Spinal cord (tissue), 10 donors: ENCODE data around the gene DNMT3B. TPM values are rescaled to one million over a fixed set of nuclear protein-coding genes. Genes with fewer than 3 reads are reported as not detected.

Source experiments
- DNase-seq, 6 donors: peaks; one replicate each; pipeline versions ENCODE4 v3.0.0 to v3.0.0-alpha.2; 2013 to 2015; ENCODE audit warnings: low spot score in 6 of 6, low read depth in 4 of 6
- H3K27ac ChIP-seq: one replicate; pipeline ENCODE4 v1.5.1; 2013; ENCODE audit warnings: low read depth, low read length, control low read depth
- H3K27me3 ChIP-seq: one replicate; pipeline ENCODE4 v1.6.1; 2013; ENCODE audit warnings: low read length; ENCODE audit not compliant: control insufficient read depth, insufficient read depth
- H3K36me3 ChIP-seq: one replicate; pipeline ENCODE4 v1.6.1; 2013; ENCODE audit warnings: low read length; ENCODE audit not compliant: control insufficient read depth, insufficient read depth
- H3K4me1 ChIP-seq: one replicate; pipeline ENCODE4 v1.6.1; 2013; ENCODE audit warnings: low read length; ENCODE audit not compliant: control insufficient read depth, insufficient read depth
- H3K4me3 ChIP-seq: one replicate; pipeline ENCODE4 v1.5.1; 2013; ENCODE audit warnings: low read depth, low read length, control low read depth
- H3K9me3 ChIP-seq: one replicate; pipeline ENCODE4 v1.6.1; 2013; ENCODE audit warnings: low read length; ENCODE audit not compliant: control insufficient read depth, insufficient read depth
- WGBS: methylation state at CpG from one replicate; pipeline ENCODE4 v1.1.5; 2013; ENCODE audit warnings: missing lambda C conversion rate; ENCODE audit not compliant: insufficient coverage; 5-methylcytosine and 5-hydroxymethylcytosine counted together
- polyA plus RNA-seq, 2 donors: library from polyadenylated mRNA; unstranded; fragments of 120-200 nt; gene quantifications; one replicate each; pipeline ENCODE4 v1.2.1, GENCODE V29; 2013; ENCODE audit not compliant: insufficient read length in 2 of 2
- total RNA-seq, 2 donors: library from RNA; depleted of rRNA in 1 of 2; stranded (reverse); fragments of 120-200 nt in 1 of 2; fragments of >200 nt in 1 of 2; gene quantifications; one replicate each; pipeline versions ENCODE4 v1.2.3 to v1.2.4, GENCODE V29; 2013 to 2014
- donor health status: healthy.

The DNMT3B gene
- total and polyA plus RNA-seq, 4 donors = 2.6 to 5.9 (median 4.2) TPM

- Histone ChIP-seq H3K9me3 (no peaks in the 10 kb centered on the region), H3K4me3 (no peak overlapping the region), H3K4me1 (peaks cover under 1% of the 10 kb centered on the region), H3K36me3 (peaks cover 37% of the 10 kb centered on the region), H3K27me3 (no peaks in the 10 kb centered on the region), H3K27ac (no peak overlapping the region)
- no peak for DNase-seq
- WGBS = 94% methylated on average over 8 of the region's 8 CpGs
Measured at GRCh38 chr20:32804022-32804715, 42.0 kb downstream of the DNMT3B start.

GRCh38 chr20:32804817-32805216, 42.6 kb downstream of the DNMT3B start:
- WGBS = 100% methylated on average over 1 of the region's 3 CpGs
- no peaks in the 10 kb centered on the region for H3K4me1 ChIP-seq
- no peak overlapping the region for H3K27ac ChIP-seq
- no peak for DNase-seq
- no peaks in the 10 kb centered on the region for H3K27me3 ChIP-seq
- H3K36me3 ChIP-seq = peaks cover 40% of the 10 kb centered on the region
- no peaks in the 10 kb centered on the region for H3K9me3 ChIP-seq
- no peak overlapping the region for H3K4me3 ChIP-seq

GRCh38 chr20:32805721-32806120, 43.5 kb downstream of the DNMT3B start:
- no peak for DNase-seq
- H3K27me3 ChIP-seq = no peaks in the 10 kb centered on the region
- no peak overlapping the region for H3K4me3 ChIP-seq
- peaks cover 34% of the 10 kb centered on the region for H3K36me3 ChIP-seq
- WGBS = 94% methylated on average over 8 of the region's 8 CpGs
- no peaks in the 10 kb centered on the region for H3K9me3 ChIP-seq
- no peak overlapping the region for H3K27ac ChIP-seq
- H3K4me1 ChIP-seq = no peaks in the 10 kb centered on the region

- no peak overlapping the region for H3K27ac ChIP-seq
- H3K27me3 ChIP-seq = no peaks in the 10 kb centered on the region
- H3K36me3 ChIP-seq = peaks cover 28% of the 10 kb centered on the region
- whole genome bisulfite sequencing = 88% methylated on average over 4 of the region's 5 CpGs
- peak in 1 of 6 donors; percentile 39 for DNase-seq
- H3K4me3 ChIP-seq = no peak overlapping the region
- H3K9me3 ChIP-seq = no peaks in the 10 kb centered on the region
- no peaks in the 10 kb centered on the region for H3K4me1 ChIP-seq
Measured at GRCh38 chr20:32806356-32806755, 44.2 kb downstream of the DNMT3B start.

GRCh38 chr20:32807706-32808105, 45.5 kb downstream of the DNMT3B start:
- no peaks in the 10 kb centered on the region for H3K4me1 ChIP-seq
- H3K36me3 ChIP-seq = peaks cover 20% of the 10 kb centered on the region
- H3K27ac ChIP-seq = no peak overlapping the region
- no peak overlapping the region for H3K4me3 ChIP-seq
- 36% methylated on average over 9 of the region's 9 CpGs for WGBS
- H3K9me3 ChIP-seq = no peaks in the 10 kb centered on the region
- H3K27me3 ChIP-seq = no peaks in the 10 kb centered on the region
- DNase-seq = no peak

- no CpG with 5 or more reads among the region's 4 CpGs for WGBS
- peaks cover 20% of the 10 kb centered on the region for H3K36me3 ChIP-seq
- no peak overlapping the region for H3K27ac ChIP-seq
- no peaks in the 10 kb centered on the region for H3K4me1 ChIP-seq
- no peaks in the 10 kb centered on the region for H3K9me3 ChIP-seq
- no peak for DNase-seq
- no peak overlapping the region for H3K4me3 ChIP-seq
- H3K27me3 ChIP-seq = no peaks in the 10 kb centered on the region
Measured at GRCh38 chr20:32808438-32808837, 46.3 kb downstream of the DNMT3B start.

GRCh38 chr20:32809907-32810306, 47.7 kb downstream of the DNMT3B start:
- Histone ChIP-seq H3K36me3 (peaks cover 19% of the 10 kb centered on the region), H3K27ac (no peak overlapping the region), H3K4me1 (no peaks in the 10 kb centered on the region), H3K4me3 (no peak overlapping the region), H3K9me3 (no peaks in the 10 kb centered on the region), H3K27me3 (no peaks in the 10 kb centered on the region)
- no peak for DNase-seq
- WGBS = 94% methylated on average over 4 of the region's 4 CpGs

GRCh38 chr20:32810941-32811340, 48.8 kb downstream of the DNMT3B start:
- 75% methylated on average over 5 of the region's 5 CpGs for WGBS

GRCh38 chr20:32811886-32812285, 49.7 kb downstream of the DNMT3B start:
- peaks cover 15% of the 10 kb centered on the region for H3K36me3 ChIP-seq
- H3K9me3 ChIP-seq = no peaks in the 10 kb centered on the region
- H3K4me3 ChIP-seq = no peak overlapping the region
- WGBS = 83% methylated on average over 1 of the region's 6 CpGs
- no peak for DNase-seq
- no peaks in the 10 kb centered on the region for H3K27me3 ChIP-seq
- no peak overlapping the region for H3K27ac ChIP-seq
- no peaks in the 10 kb centered on the region for H3K4me1 ChIP-seq

More at GRCh38 chr20:32810941-32811340, 48.8 kb downstream of the DNMT3B start:
- no peak for DNase-seq
- H3K4me1 ChIP-seq = no peaks in the 10 kb centered on the region
- peaks cover 16% of the 10 kb centered on the region for H3K36me3 ChIP-seq
- H3K9me3 ChIP-seq = no peaks in the 10 kb centered on the region
- H3K27me3 ChIP-seq = no peaks in the 10 kb centered on the region
- H3K27ac ChIP-seq = no peak overlapping the region
- H3K4me3 ChIP-seq = no peak overlapping the region

- Histone ChIP-seq H3K9me3 (no peaks in the 10 kb centered on the region), H3K36me3 (no peaks in the 10 kb centered on the region), H3K27me3 (no peaks in the 10 kb centered on the region), H3K4me1 (peaks cover 19% of the 10 kb centered on the region), H3K4me3 (peak overlapping the region; percentile 57), H3K27ac (peak overlapping the region; percentile 71)
- WGBS = 0% methylated on average over 52 of the region's 58 CpGs
- peak; percentile 41 to 92 (median 71) for DNase-seq
Measured at GRCh38 chr20:32819992-32820697, 58.0 kb downstream of the DNMT3B start.
